CD4-positive, alpha-beta T cell treated with Interleukin-15 for 1 hour (primary cell): ENCODE measurements around the gene ZFYVE28.

Source experiments
- DNase-seq: peaks from one replicate; pipeline ENCODE4 v3.0.0-alpha.2; 2020

The ZFYVE28 gene

DNA sequence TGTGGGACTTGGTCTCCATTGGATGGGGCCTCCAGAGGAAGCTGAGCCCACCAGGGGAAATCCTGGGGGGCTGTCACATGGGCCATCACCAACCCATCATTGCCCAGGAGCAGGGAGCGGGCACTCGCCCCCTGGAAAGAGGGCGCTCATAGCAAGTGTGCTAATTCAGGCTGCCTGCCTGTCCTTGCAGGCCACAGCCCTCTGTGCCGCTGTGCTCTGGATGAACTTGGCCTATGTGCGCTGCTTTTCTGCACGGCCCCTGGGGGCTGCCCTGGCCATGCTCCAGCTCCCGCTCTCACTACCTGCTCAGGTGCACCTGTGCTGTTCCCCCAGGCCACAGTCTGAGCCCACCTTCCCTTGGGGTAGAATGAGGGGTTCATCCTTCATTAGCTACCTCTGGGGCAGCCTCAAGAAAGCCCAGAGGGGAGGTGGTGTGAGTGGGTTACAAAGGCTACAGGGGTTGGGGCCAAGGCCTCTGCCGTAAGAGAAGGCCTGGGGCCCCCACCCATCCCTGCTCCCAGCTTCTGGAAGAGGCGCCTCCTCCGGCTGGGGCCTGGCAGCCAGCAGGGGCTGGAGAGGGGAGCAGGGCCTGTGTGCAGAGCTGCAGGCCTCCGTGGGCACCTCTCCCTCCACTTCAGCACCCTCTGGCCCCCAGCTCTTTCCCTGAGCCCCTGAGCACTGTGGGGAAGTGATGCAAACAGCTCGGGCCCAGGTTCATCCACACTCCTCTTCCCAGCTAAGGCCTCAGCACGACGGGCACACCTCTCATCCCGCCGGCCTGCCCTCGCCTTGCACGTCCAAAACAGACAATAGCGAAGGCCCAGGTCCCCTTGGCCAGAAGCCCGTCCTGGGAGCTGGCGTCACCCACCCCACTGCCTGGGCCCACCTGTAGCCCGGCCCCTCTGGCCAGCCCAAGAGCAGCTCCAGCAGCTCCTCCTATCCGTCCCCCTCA is 9.2 kb upstream of the ZFYVE28 start:
- no peak for DNase-seq

DNA sequence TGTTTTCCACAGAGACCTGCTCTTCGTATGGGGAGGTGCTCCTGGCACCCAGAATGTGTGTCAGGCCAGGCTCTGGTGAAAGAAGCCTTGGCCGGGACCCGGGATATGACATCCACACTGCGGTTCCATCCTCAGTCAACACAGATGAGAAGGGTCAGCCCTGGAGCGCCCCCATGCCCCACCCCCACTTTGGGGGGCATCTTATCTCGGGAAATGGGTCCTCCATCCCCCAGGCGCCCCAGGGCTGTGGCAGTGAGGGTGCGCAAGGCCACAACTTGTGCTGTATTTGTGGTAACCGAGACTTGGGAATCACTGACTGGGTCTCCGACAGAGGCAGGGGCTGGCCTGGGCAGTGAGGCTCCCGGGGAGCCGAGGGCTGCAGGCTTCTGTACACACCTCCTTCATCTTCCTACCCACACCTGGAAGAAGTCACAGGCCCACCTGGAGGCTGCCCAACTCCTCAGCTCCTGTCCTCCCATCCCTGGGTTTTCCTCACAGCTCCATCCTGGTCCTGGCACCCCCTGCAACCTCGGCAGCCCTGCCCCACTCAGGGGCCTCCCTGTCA is 8.3 kb upstream of the ZFYVE28 start:
- DNase-seq: no peak

DNA sequence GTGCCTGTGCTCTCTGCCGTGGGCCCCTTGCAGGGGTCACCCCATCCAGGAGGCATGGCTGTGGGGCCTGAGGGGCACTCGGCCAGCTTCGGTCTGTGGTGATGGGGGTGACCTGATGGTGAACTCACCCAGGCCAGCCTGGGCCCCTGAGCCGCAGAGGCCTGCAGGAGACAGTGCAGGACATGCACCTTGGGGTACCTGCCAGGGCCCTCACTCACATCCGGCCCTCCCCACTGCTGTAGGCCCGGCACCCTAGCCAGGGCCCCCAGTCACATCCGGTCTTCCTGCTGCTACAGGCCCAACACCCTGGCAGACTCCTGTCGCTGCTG is 7.6 kb upstream of the ZFYVE28 start:
- DNase-seq: no peak

DNA sequence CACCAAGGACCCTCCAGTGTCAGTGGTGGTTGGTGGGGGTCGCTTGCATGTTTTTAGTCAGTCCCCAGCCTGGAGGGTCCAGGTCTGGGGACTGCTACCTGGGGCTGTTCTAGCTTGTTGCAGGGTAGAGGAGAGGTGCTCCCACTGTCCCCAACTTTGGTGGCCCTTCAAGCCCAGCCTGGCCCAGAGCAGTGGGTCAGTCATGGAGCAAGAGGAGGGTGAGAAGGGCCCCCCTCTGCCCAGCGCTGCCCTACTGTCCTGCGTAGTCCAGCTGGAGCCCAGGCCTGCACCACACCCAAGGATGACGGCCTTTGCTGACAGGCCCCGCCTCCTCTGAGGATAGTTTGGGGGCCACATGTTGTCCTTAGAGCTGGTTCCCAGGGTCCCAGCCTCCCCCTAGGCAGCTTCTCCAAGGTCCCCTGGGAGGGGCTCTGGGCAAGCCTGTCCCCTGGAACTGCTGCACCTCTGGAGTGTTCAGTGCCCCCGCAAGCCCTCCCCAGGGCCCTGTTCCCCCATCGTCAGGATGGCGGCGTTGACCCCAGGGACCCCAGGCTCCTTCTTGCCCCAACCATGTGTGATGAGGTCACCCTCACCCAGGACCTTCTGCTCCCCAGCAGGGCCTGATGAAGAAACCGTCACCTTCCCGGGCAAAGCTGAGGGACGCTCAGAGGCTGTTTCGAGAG is 7.1 kb upstream of the ZFYVE28 start:
- DNase-seq: no peak

DNA sequence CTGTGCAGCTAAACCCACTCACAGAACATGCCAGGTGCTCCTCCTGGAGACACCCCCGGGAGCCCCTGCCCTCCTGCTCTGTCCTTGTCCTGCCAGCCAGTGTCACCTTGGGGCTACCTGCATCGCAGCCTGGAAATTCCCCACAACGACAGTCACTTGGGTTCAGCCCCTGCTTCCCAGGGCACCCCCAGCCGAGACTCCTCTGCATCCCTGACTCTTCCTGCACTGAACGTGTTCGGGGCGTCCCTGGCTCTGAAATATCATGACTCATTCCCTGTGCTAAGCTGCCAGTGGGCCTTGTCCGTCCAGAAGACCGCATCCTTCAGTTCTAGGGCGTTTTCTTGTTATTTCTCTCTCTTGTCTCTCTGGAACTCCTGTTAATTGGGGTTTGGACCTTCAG is 6.1 kb upstream of the ZFYVE28 start:
- no peak for DNase-seq

DNA sequence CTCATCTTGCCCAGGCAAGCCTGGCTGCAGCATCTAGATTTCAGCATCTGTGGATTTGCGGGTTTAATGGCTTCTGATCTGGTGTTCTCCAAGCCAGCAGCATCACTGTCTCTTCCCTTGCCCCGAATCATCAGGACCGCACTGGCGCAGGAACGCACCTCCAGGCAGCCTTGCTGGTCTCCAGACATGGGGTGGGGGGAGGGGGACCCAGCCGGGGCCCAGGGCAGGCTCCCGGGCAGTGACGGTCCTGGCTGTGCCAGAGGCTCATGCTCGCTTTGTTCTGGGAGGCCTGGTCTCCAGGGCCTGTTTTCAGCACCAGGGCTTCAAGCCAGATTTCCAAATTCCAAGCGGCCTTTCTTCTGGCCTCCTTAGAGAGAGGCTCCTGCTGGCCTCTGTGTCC is 5.2 kb upstream of the ZFYVE28 start:
- DNase-seq: no peak

DNA sequence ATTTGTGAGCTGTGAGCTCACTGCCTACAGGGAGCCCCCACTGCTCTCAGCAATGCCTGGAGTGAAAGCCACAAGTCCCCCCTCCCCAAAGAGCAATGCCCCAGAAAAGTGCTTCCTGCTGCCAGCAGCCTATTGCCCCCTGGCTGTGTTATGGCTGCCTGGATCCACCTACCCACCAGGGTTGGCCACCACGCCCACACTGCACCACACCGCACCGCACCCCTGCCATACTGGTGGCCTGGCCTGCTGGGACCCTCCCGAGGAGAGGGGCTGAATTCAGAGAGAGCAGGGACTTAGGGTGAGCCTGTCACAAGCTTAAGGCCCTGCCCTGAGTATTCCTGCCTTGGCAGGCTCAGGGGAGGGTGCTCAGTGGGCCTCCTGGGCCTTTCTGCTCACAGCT is 4.6 kb upstream of the ZFYVE28 start:
- DNase-seq: no peak

DNA sequence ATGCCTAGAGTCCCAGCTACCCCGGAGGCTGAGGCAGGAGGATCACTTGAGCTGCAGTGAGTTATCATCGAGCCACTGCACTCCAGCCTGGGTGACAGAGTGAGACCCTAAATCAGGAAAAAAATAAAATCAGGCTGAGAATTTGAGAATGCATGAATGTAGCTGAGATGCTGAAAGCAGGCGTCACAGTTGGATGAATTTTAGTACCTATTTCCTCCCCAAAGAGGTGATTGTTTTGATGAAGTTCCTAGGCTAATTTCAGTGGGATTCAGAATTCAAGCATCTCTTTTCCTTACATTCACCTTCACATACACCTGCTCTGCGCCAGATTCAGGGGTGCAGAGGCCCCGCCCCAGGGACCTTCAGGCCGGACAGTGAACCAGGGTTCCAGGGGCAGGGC is 3.5 kb upstream of the ZFYVE28 start:
- no peak for DNase-seq

DNA sequence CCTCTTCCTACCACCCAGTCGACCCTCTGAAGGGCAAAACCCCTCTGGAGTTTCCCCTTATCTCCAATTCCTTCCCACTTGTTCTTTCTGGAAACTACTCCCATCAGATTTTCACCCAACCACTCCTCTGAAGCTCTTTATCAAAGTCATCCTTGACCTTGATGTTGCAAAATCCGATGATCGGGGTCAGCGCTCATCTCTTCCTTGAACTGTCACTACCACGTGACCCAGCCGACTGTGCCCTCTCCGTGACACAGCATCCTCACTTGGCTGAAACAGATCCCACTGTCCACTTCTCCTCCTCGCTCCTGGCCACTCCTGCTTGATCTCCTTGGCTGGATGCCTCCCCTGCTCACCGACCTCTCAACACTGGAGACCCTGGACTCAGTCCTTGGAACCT is 1.4 kb upstream of the ZFYVE28 start:
- DNase-seq: peak; percentile 57

DNA sequence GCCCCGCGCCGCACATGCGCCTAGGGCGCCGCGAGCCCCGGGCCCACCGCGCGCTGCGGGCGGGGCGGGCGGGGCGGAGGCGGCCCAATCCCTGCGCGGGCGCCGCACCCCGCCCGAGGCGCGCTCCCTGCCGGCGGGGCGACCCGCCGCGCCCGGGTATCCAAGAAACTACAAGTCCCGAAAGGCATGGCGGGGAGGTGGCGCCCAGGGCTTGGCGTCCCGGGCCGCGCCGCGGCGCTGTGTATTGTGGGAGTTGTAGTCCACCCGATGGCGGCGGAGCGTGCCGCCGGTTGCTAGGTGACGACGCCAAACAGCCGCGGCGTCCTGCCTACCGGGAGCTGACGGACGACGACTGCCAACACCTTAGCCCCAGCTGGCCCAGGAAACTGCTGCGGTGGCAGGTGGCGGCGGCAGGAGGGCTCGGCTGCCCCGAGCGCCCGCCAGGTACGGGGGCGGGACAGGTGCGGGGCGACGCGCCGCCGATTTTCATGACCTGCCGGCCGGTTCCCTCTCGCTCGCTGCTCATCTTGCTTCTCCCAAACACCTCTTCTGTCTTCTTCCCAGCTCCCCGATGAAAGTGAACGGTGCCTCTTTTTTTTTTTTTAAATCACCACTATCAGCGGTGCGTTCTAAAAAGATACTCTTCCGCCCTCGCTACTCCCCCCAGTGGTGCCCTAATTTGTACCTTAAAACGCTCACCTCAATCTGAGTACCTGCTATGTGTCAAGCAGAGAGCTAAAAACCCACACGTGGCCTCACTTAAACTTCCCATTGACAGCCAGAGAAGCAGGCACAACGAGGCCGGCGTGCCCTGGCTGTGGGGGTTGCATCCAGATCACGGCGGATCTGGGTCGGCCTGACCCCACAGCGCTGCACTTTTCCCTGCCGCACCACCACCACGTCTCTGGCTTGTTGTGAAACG is 466 bp upstream of the ZFYVE28 start, which contains the start of gene CFAP99:
Gene CFAP99 (plus strand): TSS at position 306 of the 922 bp plus-strand sequence.
- peak; percentile 98 for DNase-seq

DNA sequence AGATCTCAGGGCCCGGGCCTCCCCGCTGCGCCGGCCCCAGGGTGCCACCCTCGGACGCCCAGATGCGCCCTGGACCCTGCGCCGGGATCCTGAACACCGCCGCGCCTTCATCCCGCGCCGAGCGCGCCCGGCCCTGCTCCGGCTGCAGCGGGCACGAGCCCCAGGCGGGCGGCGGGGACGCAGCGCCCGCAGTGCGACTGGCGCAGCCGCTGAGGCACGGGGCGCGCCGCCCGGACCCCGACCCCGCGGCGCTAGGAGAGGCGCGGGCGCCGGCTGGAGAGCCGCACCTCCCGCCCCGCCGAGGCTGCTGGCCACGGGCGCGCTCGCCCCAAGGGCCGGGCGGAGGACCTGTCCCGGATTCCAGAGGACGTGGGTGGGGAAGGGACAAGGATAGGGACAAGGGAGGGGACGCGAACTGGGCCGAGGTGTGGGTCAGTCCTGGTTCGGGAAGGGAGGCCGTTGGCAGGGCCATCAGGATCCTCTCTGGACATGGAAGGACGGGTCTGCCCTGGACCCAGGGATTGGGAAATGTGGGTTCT is 1.1 kb downstream of the ZFYVE28 start:
- no peak for DNase-seq

DNA sequence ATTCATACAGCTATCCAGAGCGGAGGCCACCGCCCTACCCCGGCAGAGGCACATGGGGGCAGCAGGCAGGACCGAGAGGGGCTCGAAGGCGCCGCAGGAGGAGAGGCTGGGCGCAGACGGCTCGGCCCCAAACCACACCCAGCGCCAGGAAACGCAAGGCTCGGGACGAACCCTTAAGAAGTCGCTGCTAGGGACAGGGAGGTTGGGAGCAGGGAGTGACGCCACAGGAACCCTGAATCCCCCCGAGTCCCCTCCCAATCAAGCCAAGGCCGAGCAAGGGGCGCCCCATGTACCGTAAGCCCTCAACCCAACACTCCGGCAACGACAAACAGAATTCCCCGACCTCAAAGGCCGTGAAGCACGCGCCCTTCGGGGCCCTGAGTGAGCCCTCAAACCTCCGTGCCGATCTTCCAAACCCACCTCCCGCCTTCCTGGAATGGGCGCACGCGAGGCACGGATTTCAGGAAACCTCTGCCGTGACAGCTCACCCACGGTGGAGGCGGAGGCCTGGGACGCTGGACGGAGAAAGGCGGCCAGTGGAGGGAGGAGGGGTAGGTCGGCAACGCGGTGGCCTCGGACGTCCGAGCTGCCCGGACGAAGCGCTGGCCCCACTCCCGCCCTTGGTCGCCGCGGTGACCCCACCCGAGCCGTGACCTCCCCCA is 1.8 kb downstream of the ZFYVE28 start:
- DNase-seq: no peak

DNA sequence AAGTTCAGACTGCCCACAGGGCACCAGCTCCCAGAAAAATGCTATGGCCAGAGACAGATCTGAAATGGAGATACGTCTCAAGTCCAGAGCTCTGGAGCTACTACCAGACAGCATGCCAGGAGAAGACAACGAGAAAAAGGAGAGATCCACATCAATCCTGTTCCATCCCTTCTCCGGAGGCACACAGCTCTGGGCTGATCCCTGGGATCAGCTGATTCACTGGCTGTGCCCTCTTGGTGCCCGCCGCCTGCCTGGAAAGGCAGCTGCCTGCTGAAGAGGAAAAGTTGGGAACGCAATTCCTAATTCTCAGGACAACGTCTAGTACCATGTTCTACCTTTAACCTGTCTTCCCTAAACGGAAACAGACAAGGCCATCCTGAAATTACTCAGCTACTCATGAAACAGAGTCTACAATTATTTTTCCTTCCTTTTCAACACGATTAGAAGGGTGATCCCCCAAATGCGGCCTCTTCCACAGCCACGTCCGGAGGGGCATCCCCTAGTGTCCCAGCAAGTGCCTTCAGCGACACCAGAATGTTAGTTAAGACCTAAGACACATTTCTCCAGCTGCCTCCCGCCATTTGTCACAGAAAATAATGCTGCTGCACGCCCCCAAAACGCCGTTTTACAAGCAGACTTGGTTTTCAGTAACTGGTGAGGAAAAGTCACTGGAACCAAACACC is 2.4 kb downstream of the ZFYVE28 start:
- DNase-seq: no peak

DNA sequence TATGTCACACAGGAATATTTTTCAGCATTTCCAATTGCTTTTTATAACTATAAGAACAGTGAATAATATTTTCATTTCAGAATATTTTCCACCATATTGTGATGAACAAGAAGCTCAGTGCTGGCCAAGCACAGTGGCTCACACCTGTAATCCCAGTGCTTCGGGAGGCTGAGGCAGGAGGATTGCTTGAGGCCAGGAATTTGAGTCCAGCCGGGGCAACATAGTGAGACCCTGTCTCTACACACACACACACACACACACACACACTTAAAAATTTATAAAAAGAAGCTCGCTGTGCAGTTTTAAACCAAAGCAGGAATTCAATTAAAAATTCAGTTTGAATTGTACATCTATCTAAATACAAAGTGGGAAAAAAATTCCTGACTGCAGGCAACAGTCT is 3.2 kb downstream of the ZFYVE28 start:
- no peak for DNase-seq

DNA sequence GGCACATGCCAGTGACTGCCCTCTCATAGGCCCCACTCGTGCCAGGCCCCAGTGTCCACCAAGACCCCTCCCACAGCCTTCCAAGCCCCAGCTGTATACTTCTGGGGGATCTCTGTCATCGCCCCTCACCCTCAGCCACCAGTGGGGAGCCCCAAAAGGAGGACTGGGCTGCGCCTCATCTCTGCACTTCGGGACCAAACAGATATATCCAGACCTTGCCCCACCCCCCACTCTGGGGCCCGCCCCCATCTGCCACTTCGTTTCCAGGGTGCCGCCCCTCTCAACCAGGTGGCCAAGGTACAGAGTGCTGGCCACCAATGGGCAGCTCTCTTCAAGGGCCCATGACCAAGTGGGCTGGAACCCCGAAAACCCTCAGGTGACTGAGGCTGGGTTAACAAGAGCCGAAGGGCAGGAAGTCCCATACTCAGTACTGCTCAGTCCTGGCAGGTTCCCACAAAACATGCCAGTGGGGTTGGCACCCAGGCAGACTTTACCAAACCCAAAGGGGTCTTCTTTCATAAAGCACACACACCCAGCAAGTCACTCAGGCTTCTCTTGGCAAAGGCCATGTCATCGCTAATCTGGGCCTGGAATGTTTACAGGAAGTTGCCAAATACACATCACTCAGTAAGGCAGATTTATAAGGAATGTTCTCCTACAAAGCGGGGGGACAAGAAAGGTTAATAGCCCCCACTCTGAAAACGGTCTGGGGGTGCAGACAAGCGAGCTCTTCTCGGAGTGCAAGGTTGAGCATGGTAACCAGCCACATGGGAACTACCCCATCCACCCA is 4.4 kb downstream of the ZFYVE28 start:
- no peak for DNase-seq

DNA sequence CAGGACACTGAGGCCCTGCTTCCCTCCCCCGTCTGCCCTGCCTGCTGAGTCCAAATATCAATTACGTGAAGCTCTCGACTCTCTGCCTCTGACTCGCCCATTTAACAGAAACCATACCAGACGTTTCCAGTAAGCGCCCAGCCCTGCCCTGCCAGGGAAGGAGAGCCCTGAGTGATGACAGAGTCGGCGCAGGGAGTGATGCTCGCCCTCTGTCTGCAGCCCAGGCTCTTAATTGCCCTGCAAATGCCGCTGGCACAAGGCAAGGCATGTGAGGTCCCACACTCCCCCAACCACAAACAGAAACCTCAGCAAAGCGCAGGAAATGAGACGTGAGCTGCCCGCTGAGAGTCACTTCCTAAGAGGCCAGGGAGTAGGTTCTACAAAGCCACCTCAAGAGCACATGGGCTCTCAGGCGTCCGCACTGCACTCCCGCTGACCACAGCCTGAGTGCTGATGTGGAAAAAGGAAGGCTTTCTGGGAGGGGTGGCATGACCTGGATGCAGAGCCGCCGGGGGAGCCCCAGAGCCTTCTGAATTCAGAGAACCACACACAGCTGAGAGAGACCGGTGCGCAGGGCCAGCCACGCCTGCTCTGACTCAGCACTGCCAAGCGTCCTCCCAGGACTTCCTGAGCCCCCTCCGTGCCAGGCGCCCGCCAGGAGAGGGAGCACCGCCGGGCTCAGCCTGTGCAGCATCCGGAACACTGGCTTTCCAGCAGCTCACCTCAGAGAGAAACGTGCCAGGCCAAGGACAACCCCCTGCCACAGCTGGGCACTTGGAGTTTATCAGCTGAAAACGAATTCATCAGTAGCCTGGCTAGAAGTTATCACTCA is 5.3 kb downstream of the ZFYVE28 start:
- peak; percentile 91 for DNase-seq

DNA sequence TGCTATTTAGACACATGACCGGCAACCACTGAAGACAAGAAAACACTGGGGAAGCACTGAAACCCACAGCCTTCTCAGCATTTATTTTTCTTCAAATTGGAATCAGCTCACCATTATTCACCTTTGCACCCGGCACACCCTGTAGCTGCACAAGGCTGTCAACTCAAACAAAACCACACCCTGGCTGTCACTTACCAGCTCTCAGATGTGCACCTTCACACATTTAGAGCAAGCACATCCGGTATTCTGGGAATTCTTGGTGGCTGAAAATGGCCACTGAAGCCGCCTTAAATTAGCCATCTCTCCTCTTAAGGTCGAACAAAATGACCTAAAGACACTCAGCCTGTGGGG is 5.9 kb downstream of the ZFYVE28 start:
- DNase-seq: peak; percentile 81

DNA sequence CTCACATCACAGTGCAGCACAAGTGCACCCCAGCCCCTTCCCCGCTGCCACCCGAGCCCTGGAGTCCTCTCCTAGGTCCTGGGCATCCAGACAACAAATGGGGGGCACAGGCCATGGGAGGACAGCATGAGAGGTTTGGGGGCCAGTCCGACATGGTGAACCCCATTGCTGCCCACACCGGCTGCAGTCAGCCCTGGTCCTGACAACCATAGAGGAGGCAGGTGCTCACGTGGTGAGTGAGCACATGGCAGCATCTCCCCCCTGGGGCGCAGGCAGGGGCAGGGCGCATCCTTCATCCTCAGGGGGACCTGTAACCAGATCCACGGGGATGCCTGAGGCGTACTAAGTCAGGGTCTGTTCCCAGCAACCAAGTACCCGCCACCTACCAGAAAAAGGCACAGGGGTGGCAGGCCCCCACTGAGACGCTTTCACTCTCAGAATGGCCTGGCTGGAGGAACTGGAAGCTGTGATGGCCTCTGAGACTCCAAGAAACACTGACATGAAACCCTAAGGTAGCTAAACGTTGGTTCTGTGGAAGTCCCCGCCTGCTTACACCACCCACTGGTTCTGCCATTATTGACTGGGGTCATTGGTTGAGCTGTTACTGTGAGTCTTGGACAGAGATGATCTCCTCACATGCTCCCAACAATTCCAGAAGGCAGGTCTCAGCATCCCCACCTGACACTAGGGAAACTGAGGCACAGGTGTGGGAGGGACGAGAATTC is 6.5 kb downstream of the ZFYVE28 start:
- no peak for DNase-seq

DNA sequence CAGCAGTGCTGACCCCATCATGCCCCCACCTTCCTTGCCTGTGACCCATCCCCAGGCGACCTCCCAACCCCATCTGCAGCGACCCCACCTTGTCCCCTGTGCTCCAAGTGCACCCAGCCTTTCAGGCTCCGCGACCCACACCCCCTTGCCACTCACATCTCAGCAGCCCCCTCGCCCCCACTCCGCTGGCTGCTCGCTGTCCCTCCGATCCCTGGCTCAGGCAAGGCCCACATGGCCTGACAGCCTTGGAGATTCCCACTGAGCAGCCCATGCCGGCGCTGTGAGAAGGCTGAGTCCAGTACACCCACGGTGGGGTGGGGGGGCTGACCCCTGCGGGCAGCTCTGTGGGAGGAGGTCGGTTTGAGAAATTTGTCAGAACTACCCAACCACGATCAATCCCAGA is 9.1 kb downstream of the ZFYVE28 start:
- no peak for DNase-seq
